ENCODE measurements around the gene GRM3. TPM values are rescaled to one million over a fixed set of nuclear protein-coding genes. Genes with fewer than 3 reads are reported as not detected.

The GRM3 gene
- total RNA-seq, 2 experiments from 2014 or later, result not detected

DNA sequence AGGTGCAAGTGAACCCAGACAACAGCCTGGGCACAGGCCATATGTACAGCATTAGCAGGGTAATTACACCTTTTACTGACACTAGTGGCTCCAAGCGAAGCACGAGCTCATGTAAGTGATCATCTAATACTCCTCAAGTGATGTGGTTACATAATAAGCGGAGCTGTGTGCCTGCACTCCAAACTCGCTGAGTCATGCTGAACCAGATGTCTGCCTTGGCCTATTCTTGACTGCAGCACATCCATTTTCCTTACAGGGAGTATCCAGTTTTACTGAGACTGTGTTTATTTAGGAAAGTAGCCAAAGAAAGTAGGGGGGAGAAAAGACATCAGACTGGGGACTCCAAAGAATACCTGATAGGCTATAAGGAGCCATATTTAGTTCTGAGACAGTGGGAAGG, 90.1 kb downstream of the GRM3 start:
- no peak overlapping the region for H3K4me3 Mint-ChIP-seq
- no peak for DNase-seq
- H3K27ac Mint-ChIP-seq, result no peak overlapping the region
- H3K9me3 Mint-ChIP-seq, result peaks cover 7% of the 10 kb centered on the region
- no peaks in the 10 kb centered on the region for H3K36me3 Mint-ChIP-seq
- H3K27me3 Mint-ChIP-seq, result no peaks in the 10 kb centered on the region
- CTCF ChIA-PET, result no interaction called here
- H3K4me1 Mint-ChIP-seq (ENCODE audit: low read depth), result no peaks in the 10 kb centered on the region
- intact Hi-C loops (cut with micrococcal nuclease), result loop anchor here (10.0 kb wide), 1 partner anchor 61 kb away; no protein-coding TSS in a partner anchor
- POLR2A ChIA-PET, result no interaction called here

DNA sequence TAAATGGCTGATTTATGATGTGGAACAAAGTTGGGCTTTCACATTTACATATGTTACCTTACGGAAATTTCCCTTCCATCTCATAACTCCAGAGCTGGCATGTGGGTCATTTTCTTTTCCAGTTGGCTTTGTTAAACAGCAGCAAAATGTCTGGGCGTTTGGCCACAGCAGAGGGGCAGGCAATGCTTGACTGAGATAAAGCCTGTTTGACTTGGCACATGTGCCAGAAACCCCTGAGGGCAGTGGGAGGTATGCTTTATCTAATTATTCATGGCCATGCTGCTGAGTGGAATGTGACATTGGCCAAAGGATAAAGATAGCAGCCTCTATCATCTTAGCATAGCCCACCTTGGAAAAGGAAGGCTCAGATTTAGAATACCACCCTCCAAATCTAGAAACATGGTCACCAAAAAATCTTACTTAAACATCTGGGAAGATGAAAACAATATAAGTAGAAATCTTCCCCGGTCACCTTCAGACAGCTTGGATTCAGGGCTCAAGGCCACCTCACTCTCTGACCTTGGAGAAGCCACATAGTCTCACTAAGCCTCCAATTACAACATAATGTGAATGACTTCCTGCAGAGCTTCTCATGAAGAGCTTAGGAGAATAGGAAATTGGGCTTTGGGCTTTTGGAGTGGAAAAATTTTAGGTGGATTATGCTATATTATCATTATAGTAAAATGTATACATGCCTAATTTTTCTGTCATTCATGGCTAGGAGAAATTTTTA, 101.5 kb downstream of the GRM3 start:
- ChIA-PET CTCF (no interaction called here), POLR2A (no interaction called here)
- Mint-ChIP-seq H3K36me3 (no peaks in the 10 kb centered on the region), H3K4me1 (ENCODE audit: low read depth) (no peaks in the 10 kb centered on the region), H3K4me3 (no peak overlapping the region), H3K9me3 (no peaks in the 10 kb centered on the region), H3K27me3 (no peaks in the 10 kb centered on the region), H3K27ac (no peak overlapping the region)
- no peak for DNase-seq
- intact Hi-C loops (cut with micrococcal nuclease), result no loop called here

DNA sequence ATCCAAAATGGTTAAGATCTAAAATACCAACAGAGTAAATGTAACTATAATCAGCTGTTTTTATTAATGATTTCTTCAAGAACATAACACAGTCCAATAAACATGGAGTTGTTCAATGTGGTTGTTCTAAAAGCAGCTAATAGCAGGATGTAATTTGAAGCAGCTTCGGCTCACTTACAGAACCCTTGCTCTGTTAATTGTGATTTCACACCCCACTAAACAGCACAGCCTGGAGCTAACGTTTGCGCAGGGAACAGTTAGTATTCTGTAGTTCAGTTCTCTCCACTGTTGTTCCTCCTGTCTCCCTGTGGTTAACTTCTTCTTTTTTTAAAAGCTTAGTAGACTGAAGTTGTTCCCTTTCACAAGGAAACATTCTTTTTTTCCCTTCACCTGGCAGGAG, 104.0 kb downstream of the GRM3 start:
- POLR2A ChIA-PET, result no interaction called here
- no peak for DNase-seq
- no peaks in the 10 kb centered on the region for H3K9me3 Mint-ChIP-seq
- no peaks in the 10 kb centered on the region for H3K36me3 Mint-ChIP-seq
- intact Hi-C loops (cut with micrococcal nuclease), result no loop called here
- no peaks in the 10 kb centered on the region for H3K27me3 Mint-ChIP-seq
- H3K4me3 Mint-ChIP-seq, result no peak overlapping the region
- CTCF ChIA-PET, result no interaction called here
- no peaks in the 10 kb centered on the region for H3K4me1 Mint-ChIP-seq (ENCODE audit: low read depth)
- H3K27ac Mint-ChIP-seq, result no peak overlapping the region

DNA sequence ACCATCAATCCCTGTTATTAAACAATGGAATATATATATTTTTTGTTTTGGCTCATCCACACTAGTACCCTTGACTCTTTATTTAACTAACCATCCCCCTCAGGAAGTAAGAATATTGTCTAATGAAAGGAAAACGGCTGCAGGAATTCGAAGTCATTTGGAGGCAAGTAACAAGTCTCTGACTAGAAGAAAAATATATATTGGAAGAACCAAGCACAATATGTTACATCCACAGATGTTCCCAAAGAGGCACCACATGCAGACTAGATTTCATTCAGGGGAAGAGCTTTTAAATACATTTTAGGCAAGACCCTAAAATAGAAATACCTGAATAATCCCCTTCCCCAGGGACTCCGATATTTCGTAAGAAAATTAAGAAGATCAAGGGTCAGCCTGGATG, 104.5 kb downstream of the GRM3 start:
- intact Hi-C loops (cut with micrococcal nuclease), result no loop called here
- H3K36me3 Mint-ChIP-seq, result no peaks in the 10 kb centered on the region
- no peak overlapping the region for H3K4me3 Mint-ChIP-seq
- CTCF ChIA-PET, result no interaction called here
- POLR2A ChIA-PET, result no interaction called here
- no peaks in the 10 kb centered on the region for H3K27me3 Mint-ChIP-seq
- H3K9me3 Mint-ChIP-seq, result no peaks in the 10 kb centered on the region
- H3K4me1 Mint-ChIP-seq (ENCODE audit: low read depth), result no peaks in the 10 kb centered on the region
- no peak for DNase-seq
- H3K27ac Mint-ChIP-seq, result no peak overlapping the region

DNA sequence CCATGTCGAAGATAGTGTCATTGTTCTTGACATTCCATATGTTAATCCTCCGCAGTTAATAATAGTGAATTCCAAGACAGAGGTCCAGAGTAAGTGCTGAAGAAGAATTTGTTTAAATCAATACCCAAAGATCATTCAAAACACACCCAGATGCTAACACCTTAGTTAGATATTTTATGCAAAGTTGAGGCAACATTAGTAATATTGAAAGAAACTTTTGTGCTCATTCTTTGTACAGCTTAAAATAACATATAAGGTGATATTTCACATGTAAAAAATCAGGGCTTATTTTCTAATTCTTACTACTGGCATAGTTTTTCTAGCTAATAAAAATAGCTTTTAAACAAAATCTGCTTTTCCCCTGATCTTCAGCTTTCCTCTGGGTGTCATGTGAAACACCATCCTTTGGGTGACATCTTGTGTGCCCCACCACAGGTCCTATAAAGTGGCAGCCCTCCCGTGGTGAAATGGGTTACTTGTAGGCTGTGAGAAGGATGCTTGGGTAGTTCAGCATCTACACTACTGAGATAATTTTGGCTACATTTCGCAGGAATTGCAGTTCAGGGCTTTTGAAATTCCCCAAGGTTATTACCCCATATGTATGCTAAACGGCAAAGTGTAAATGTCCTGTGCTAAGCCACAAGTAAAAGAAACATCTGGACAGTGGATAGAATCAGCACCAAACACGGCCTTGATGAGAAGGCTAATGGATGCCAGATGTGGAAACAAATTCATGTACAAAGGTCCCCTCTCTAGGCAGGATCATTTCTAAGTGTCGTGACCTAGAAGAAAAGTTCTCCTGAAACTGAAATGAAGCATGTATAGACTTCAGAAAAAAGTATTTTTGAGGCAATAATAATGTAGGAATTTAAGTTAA, 105.4 kb downstream of the GRM3 start:
- CTCF ChIA-PET, result no interaction called here
- H3K4me1 Mint-ChIP-seq (ENCODE audit: low read depth), result no peaks in the 10 kb centered on the region
- DNase-seq, result no peak
- POLR2A ChIA-PET, result no interaction called here
- H3K27me3 Mint-ChIP-seq, result no peaks in the 10 kb centered on the region
- H3K9me3 Mint-ChIP-seq, result no peaks in the 10 kb centered on the region
- intact Hi-C loops (cut with micrococcal nuclease), result no loop called here
- no peaks in the 10 kb centered on the region for H3K36me3 Mint-ChIP-seq
- no peak overlapping the region for H3K4me3 Mint-ChIP-seq
- H3K27ac Mint-ChIP-seq, result no peak overlapping the region

DNA sequence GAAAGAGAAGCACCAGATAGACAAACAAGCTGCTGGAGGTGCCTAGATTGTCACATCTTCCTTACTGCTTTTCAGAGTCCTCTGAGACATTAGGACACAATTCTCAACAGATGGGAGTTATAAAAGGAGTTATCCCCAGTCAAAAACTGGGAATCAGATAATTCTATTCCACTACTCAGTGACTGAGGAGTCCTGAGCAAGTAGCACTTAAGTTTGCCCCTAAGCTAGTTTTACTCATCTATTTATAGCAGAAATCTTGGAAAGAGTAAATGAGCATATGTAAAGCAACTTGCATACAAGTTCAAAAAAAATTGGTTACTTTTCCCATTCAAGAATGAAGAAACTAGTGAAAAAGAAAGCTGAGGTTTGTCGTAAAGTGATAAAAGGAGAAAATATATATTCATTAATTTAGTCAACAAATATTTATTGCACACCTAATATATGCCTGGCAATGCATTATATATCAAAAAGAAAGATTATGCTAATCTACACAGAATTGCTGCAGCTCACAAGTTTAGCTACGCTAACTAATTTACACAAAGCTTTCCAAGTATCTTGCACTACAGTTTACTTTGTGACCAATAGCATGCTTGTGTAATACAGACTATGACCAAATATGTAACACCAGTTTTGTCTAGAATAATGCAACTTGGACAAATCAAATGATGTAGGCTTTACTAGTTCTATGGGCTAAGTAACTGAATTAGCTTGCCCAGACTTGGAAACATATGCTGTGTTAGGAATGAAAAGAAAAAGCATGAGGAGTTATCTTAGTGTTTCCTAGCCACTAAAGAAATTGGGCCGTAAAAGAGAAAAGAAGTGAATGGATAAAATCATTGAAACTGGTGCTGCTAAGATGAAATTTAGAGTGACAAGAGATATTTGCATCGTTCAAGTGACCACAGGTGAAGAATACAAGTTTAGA, 106.3 kb downstream of the GRM3 start:
- ChIA-PET POLR2A (no interaction called here), CTCF (no interaction called here)
- intact Hi-C loops (cut with micrococcal nuclease), result no loop called here
- H3K4me1 Mint-ChIP-seq (ENCODE audit: low read depth), result no peaks in the 10 kb centered on the region
- H3K27ac Mint-ChIP-seq, result no peak overlapping the region
- no peaks in the 10 kb centered on the region for H3K27me3 Mint-ChIP-seq
- DNase-seq, result no peak
- H3K9me3 Mint-ChIP-seq, result no peaks in the 10 kb centered on the region
- no peak overlapping the region for H3K4me3 Mint-ChIP-seq
- H3K36me3 Mint-ChIP-seq, result no peaks in the 10 kb centered on the region

DNA sequence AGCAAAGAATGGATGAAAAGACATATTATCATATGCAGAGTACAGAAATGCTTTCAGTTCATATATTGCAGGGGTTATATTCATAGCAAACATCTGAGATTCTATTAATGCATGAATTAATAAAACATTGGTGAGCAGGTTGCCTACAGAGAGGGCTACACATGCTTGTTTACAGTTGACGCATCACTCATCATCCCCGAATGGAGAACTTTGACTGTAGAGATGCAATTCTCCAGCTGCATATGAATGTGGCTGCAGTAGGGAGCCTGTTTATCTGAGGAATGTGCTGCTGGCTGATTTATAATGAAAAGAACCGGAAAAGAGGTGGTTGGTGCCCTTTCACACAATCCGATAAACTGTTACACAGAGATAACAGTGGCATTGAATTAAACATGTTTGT, 116.5 kb downstream of the GRM3 start:
- CTCF ChIA-PET, result no interaction called here
- DNase-seq, result no peak
- POLR2A ChIA-PET, result no interaction called here
- no peaks in the 10 kb centered on the region for H3K36me3 Mint-ChIP-seq
- H3K27me3 Mint-ChIP-seq, result peaks cover 2% of the 10 kb centered on the region
- no peaks in the 10 kb centered on the region for H3K9me3 Mint-ChIP-seq
- intact Hi-C loops (cut with micrococcal nuclease), result no loop called here
- no peaks in the 10 kb centered on the region for H3K4me1 Mint-ChIP-seq (ENCODE audit: low read depth)
- no peak overlapping the region for H3K27ac Mint-ChIP-seq
- no peak overlapping the region for H3K4me3 Mint-ChIP-seq

DNA sequence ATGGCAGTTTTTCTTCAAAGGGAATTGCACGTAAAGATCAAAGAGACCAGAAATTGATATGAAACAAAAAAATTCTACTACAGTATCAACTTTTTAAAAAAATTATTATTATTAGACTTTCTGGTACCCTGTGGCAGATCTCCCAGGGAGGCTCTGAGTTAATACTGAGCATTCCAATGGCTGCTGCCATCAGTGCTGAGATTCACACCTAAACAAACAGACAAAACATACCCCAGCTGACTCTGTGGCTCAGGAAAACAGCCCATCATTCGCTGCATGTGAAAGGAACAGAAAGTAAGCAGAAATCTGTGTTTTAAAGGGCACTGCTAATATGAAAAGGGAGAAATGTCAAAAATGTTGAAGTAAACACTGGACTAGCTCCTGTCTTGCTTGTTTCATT, 118.4 kb downstream of the GRM3 start:
- intact Hi-C loops (cut with micrococcal nuclease), result no loop called here
- Mint-ChIP-seq H3K9me3 (no peaks in the 10 kb centered on the region), H3K4me3 (no peak overlapping the region), H3K4me1 (ENCODE audit: low read depth) (no peaks in the 10 kb centered on the region), H3K36me3 (no peaks in the 10 kb centered on the region), H3K27me3 (peaks cover 2% of the 10 kb centered on the region), H3K27ac (no peak overlapping the region)
- ChIA-PET POLR2A (no interaction called here), CTCF (no interaction called here)
- DNase-seq, result no peak

DNA sequence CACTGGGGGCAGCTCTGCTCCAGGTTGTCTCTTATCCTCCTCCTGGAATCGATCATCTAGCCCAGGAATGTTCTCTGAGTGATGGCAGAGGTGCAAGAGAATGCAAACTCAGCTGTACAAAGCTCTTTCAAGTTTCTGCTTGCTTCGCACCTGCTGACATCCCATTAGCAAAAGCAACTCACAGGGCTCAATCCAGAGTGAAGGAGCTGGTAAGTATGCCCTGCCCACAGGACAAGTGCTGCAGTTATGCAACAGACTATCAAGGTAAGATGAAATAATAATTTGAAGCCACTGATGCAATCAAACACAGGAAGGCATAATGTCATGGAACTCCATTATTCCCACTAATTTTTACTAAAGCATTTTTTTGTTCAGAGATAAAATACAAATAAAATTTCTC, 122.2 kb downstream of the GRM3 start:
- POLR2A ChIA-PET, result no interaction called here

DNA sequence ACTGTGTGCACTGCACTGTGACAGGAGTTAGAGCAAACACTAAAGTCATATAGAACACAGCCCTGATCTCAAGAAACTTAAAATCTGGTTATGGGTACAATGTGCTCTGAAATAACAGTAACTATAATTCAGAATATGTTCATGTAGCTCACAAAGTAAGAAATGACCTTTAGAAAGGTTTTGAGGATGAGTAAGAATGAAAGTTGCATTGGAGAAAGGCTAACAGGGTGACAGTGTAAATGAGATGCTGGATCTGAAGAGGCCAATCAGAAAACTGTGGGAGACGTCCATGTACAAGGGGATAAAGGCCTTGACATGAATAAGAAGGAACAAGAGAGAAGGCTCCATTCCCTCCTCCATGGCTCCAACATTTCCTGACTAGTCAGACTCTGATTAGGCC, 124.7 kb downstream of the GRM3 start:
- CTCF ChIA-PET, result no interaction called here
- no peaks in the 10 kb centered on the region for H3K9me3 Mint-ChIP-seq
- no peaks in the 10 kb centered on the region for H3K27me3 Mint-ChIP-seq
- no peaks in the 10 kb centered on the region for H3K36me3 Mint-ChIP-seq
- DNase-seq, result no peak
- no peak overlapping the region for H3K4me3 Mint-ChIP-seq
- POLR2A ChIA-PET, result no interaction called here
- intact Hi-C loops (cut with micrococcal nuclease), result no loop called here
- H3K27ac Mint-ChIP-seq, result no peak overlapping the region
- no peaks in the 10 kb centered on the region for H3K4me1 Mint-ChIP-seq (ENCODE audit: low read depth)

More for the DNA sequence above, 122.2 kb downstream of the GRM3 start:
- Mint-ChIP-seq H3K27me3 (no peaks in the 10 kb centered on the region), H3K4me3 (no peak overlapping the region), H3K9me3 (no peaks in the 10 kb centered on the region), H3K27ac (no peak overlapping the region), H3K36me3 (no peaks in the 10 kb centered on the region), H3K4me1 (ENCODE audit: low read depth) (no peaks in the 10 kb centered on the region)
- CTCF ChIA-PET, result interaction anchor here (0.5 kb wide), 1 partner anchor 139 kb away, joined by 3 read pairs; no protein-coding TSS in a partner anchor
- intact Hi-C loops (cut with micrococcal nuclease), result no loop called here
- no peak for DNase-seq

DNA sequence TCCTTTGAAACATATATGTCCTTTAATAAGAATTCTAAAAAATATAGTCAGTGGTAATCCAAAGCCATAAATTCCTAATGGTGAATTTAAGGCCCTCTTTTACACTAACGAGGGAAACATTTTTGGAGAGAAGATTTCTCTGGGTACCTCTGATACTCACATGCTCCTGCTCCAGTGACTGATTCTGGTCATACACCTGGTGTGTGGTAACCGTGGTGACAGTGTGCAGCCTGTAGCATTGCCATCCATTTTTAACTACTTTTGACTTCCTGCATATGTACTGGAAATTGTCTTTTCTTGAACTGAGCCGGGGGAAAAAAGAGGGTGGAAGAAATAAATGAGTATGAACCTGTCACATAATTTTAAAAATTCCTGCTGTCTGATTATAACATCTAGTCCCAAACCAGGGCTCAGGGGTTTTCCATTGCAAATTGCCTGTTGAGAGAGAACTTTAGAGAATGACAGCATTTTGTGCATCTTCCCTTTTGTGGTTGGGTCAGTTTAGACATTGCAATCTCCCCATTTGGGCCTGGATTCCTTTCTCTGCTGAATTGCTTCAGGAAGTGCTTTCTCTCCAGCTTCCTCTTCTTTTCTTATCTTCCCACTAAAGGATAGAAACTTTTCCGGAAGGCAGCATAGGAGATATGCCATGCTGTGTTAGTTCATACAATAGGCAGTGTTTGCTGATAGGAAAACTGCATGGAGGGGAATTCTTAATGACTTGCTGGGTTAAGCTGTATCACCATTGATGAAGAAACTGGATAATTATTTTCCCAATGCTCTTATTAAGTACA, 125.5 kb downstream of the GRM3 start:
- POLR2A ChIA-PET, result no interaction called here
- no peaks in the 10 kb centered on the region for H3K4me1 Mint-ChIP-seq (ENCODE audit: low read depth)
- CTCF ChIA-PET, result no interaction called here
- H3K9me3 Mint-ChIP-seq, result no peaks in the 10 kb centered on the region
- DNase-seq, result no peak
- no peaks in the 10 kb centered on the region for H3K36me3 Mint-ChIP-seq
- H3K4me3 Mint-ChIP-seq, result no peak overlapping the region
- H3K27me3 Mint-ChIP-seq, result no peaks in the 10 kb centered on the region
- H3K27ac Mint-ChIP-seq, result no peak overlapping the region
- intact Hi-C loops (cut with micrococcal nuclease), result no loop called here

DNA sequence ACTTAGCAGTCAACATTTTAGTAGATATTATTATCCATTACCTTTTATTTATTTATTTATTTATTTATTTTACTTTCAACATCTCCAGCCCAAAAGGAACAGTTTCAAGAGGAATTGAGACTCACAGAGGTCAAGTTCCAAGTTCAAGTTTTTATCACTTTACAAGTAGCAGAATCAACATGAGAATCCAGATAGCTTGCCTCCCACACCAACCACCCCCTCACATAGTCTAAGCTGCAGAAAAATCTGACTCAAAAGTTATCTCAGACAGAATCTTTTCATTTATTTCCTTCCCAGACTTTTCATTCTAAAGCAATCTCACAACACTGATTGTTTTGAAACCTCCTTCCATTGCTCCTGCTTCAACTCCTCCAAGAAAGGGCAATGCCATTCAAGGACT, 129.6 kb downstream of the GRM3 start:
- Mint-ChIP-seq H3K36me3 (no peaks in the 10 kb centered on the region), H3K9me3 (no peaks in the 10 kb centered on the region), H3K27ac (no peak overlapping the region), H3K27me3 (peaks cover 1% of the 10 kb centered on the region), H3K4me3 (no peak overlapping the region), H3K4me1 (ENCODE audit: low read depth) (no peaks in the 10 kb centered on the region)
- intact Hi-C loops (cut with micrococcal nuclease), result no loop called here
- no peak for DNase-seq
- CTCF ChIA-PET, result no interaction called here
- POLR2A ChIA-PET, result no interaction called here

All from activated CD4-positive, alpha-beta memory T cell treated with anti-CD3 and anti-CD28 coated beads for 36 hours (primary cell).